ENCODE data around the gene LRRIQ4.

- TF ChIP-seq, protein P1, sequence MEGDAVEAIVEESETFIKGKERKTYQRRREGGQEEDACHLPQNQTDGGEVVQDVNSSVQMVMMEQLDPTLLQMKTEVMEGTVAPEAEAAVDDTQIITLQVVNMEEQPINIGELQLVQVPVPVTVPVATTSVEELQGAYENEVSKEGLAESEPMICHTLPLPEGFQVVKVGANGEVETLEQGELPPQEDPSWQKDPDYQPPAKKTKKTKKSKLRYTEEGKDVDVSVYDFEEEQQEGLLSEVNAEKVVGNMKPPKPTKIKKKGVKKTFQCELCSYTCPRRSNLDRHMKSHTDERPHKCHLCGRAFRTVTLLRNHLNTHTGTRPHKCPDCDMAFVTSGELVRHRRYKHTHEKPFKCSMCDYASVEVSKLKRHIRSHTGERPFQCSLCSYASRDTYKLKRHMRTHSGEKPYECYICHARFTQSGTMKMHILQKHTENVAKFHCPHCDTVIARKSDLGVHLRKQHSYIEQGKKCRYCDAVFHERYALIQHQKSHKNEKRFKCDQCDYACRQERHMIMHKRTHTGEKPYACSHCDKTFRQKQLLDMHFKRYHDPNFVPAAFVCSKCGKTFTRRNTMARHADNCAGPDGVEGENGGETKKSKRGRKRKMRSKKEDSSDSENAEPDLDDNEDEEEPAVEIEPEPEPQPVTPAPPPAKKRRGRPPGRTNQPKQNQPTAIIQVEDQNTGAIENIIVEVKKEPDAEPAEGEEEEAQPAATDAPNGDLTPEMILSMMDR (IDR thresholded peaks at IDR 0.05): no peak
- TF ChIP-seq EP300 (IDR thresholded peaks at IDR 0.05) (no peak), POLR2A (IDR thresholded peaks at IDR 0.05) (no peak)
These were observed 8.0 kb upstream of the LRRIQ4 start for GRCh38 chr3:169804681-169805080.

All from tibial nerve (tissue), 4 donors.